ENCODE measurements around the gene MAPK8IP2. TPM values are rescaled to one million over a fixed set of nuclear protein-coding genes. Genes with fewer than 3 reads are reported as not detected.

The MAPK8IP2 gene
- total RNA-seq, 2 experiments from 2014 or later = 0.15 to 0.18 TPM

- no peak for DNase-seq
- Mint-ChIP-seq H3K4me3 (no peak overlapping the region), H3K4me1 (peaks cover 21% of the 10 kb centered on the region), H3K9me3 (no peaks in the 10 kb centered on the region), H3K27me3 (peaks cover 1% of the 10 kb centered on the region), H3K27ac (no peak overlapping the region), H3K36me3 (ENCODE audit: low read depth) (peaks cover 5% of the 10 kb centered on the region)
- ChIA-PET CTCF (interaction anchor here (1.5 to 1.7 kb wide), 2 partner anchors 35 to 59 kb away, joined by 3 to 5 read pairs; no protein-coding TSS in a partner anchor), POLR2A (interaction anchor here (0.8 to 2.1 kb wide), 2 partner anchors 10 to 56 kb away, joined by 3 to 5 read pairs; partner anchors contain the start of gene TYMP)
These were observed 15.4 kb upstream of the MAPK8IP2 start for GRCh38 chr22:50585238-50585637.

DNA sequence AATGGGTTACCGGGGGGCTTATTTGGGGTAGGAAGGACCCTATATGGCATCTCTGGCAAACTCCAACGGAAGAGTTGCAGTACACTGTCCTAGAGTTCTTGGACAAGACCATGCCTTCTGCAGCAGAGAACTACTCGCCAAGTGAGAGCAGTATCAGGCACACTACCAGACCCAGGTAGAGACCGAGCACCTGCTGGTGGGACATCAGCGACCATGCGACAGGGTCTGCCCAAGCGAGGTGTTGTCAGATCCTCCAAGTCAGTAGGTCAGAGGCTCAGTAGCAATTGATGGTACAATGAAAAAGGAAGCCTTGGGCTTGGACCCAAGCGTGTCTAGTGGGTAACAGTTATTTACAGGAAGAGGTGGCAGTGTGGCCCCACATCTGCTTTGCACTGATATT lies 14.8 kb upstream of the MAPK8IP2 start:
- H3K4me1 Mint-ChIP-seq = peaks cover 17% of the 10 kb centered on the region
- H3K36me3 Mint-ChIP-seq (ENCODE audit: low read depth) = no peaks in the 10 kb centered on the region
- ChIA-PET POLR2A (interaction anchor here (1.2 to 2.1 kb wide), 2 partner anchors 56 to 60 kb away, joined by 4 to 5 read pairs; partner anchors contain the start of genes SCO2 and TYMP), CTCF (interaction anchor here (1.5 to 1.7 kb wide), 2 partner anchors 35 to 60 kb away, joined by 3 to 5 read pairs; no protein-coding TSS in a partner anchor)
- H3K27ac Mint-ChIP-seq = no peak overlapping the region
- no peaks in the 10 kb centered on the region for H3K9me3 Mint-ChIP-seq
- no peak overlapping the region for H3K4me3 Mint-ChIP-seq
- no peak for DNase-seq
- peaks cover 1% of the 10 kb centered on the region for H3K27me3 Mint-ChIP-seq

GRCh38 chr22:50586416-50586815 lies 14.2 kb upstream of the MAPK8IP2 start:
- DNase-seq = no peak
- CTCF ChIA-PET = interaction anchor here (1.5 kb wide), 1 partner anchor 34 kb away, joined by 3 read pairs; no protein-coding TSS in a partner anchor
- peaks cover 1% of the 10 kb centered on the region for H3K27me3 Mint-ChIP-seq
- H3K27ac Mint-ChIP-seq = no peak overlapping the region
- no peak overlapping the region for H3K4me3 Mint-ChIP-seq
- no peaks in the 10 kb centered on the region for H3K9me3 Mint-ChIP-seq
- POLR2A ChIA-PET = interaction anchor here (1.2 kb wide), 1 partner anchor 61 kb away, joined by 4 read pairs; the partner anchor contains the start of gene SCO2
- no peaks in the 10 kb centered on the region for H3K36me3 Mint-ChIP-seq (ENCODE audit: low read depth)
- H3K4me1 Mint-ChIP-seq = peaks cover 13% of the 10 kb centered on the region

DNA sequence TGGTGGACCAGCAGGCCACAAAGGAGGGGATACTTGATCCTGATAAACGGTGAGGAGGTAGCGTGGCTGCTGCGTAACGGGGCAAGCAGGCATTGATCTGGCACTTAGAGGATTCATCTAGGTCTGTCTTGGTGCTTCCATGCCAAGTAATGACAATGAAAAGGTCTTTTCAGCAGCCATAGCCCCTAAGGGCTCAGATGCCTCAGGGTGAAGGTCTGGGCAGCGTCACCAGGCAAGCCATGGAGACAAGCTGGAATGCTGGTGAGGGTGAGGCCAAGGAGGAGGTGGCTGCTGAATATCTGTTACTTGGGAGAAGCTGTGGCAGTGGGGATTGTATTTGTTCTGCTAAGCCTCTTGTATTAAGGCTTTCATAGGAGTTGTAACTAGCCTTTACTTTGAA lies 13.2 kb upstream of the MAPK8IP2 start:
- Mint-ChIP-seq H3K4me1 (peaks cover 7% of the 10 kb centered on the region), H3K4me3 (no peak overlapping the region), H3K27me3 (peaks cover 1% of the 10 kb centered on the region), H3K9me3 (no peaks in the 10 kb centered on the region), H3K36me3 (ENCODE audit: low read depth) (no peaks in the 10 kb centered on the region), H3K27ac (no peak overlapping the region)
- CTCF ChIA-PET = no interaction called here
- POLR2A ChIA-PET = no interaction called here
- DNase-seq = no peak

GRCh38 chr22:50595189-50595588 lies 5.4 kb upstream of the MAPK8IP2 start:
- POLR2A ChIA-PET = interaction anchor here (0.9 kb wide), 1 partner anchor 39 kb away, joined by 3 read pairs; no protein-coding TSS in a partner anchor
- H3K36me3 Mint-ChIP-seq (ENCODE audit: low read depth) = no peaks in the 10 kb centered on the region
- H3K4me3 Mint-ChIP-seq = no peak overlapping the region
- H3K27me3 Mint-ChIP-seq = peaks cover 14% of the 10 kb centered on the region
- no peak overlapping the region for H3K27ac Mint-ChIP-seq
- H3K9me3 Mint-ChIP-seq = no peaks in the 10 kb centered on the region
- no peak for DNase-seq
- peaks cover 5% of the 10 kb centered on the region for H3K4me1 Mint-ChIP-seq
- CTCF ChIA-PET = interaction anchor here (0.6 kb wide), 1 partner anchor 11 kb away, joined by 3 read pairs; no protein-coding TSS in a partner anchor

DNA sequence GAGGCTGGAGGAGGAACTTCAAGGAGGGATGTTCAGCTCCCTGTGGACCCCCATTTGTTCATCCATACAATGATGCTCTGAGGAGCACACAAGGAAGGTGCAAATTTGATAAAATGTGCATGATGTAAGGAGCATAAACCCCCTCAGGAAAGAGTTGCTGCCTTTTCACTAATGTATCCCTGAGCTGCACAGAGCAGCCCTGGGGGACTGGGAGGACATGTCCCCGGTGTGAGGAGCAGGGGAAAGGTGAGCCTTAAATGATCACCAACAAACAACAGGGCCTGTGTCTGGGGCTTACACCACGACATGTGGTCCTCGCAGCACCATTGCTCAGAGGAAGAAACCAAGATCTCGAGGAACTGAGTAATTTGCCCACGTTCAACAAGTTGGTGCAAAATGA lies 3.5 kb upstream of the MAPK8IP2 start:
- no peaks in the 10 kb centered on the region for H3K36me3 Mint-ChIP-seq (ENCODE audit: low read depth)
- H3K4me1 Mint-ChIP-seq = peaks cover 9% of the 10 kb centered on the region
- no peaks in the 10 kb centered on the region for H3K9me3 Mint-ChIP-seq
- no peak overlapping the region for H3K4me3 Mint-ChIP-seq
- POLR2A ChIA-PET = no interaction called here
- no peak overlapping the region for H3K27ac Mint-ChIP-seq
- CTCF ChIA-PET = interaction anchor here (0.6 kb wide), 1 partner anchor 139 kb away, joined by 3 read pairs; no protein-coding TSS in a partner anchor
- peaks cover 22% of the 10 kb centered on the region for H3K27me3 Mint-ChIP-seq
- no peak for DNase-seq

DNA sequence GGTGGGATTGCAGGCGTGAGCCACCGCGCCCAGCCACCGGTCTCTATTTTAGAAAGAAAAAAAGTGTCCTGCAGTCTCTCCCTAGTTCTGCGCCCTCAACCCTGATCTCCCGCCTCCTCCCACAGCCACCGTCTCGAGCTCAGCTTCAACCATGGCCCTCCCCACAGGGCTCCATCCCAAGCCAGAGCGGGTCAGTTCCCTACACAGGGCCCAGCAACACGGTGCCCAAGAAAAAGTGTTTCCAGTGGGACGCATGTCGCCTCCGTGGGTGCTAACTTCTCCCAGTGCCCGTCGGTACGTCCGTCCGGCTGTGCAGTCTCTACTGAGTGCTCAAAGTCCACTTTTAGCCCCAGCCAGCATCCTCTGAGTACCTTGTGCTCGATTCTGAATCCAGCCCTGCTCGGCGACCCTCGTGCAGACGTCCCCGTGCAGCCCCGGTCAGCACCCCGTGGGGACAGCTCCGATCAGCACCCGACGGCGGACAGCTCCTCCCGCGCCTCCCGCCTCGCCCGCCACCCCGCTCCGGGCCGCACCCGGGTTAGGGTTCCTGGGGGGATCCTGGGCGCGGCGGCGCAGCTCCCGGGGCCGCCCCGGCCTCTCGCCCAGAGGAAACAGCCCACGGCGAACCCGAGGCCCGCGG lies 657 bp upstream of the MAPK8IP2 start:
- no peaks in the 10 kb centered on the region for H3K9me3 Mint-ChIP-seq
- peak; percentile 70 for DNase-seq
- POLR2A ChIA-PET = interaction anchor here (0.7 to 1.0 kb wide), 3 partner anchors 17 to 74 kb away, joined by 3 to 6 read pairs (median 5); partner anchors contain the start of genes CHKB and SCO2
- CTCF ChIA-PET = no interaction called here
- peak overlapping the region; percentile 48 for H3K4me3 Mint-ChIP-seq
- peaks cover 11% of the 10 kb centered on the region for H3K4me1 Mint-ChIP-seq
- H3K27ac Mint-ChIP-seq = no peak overlapping the region
- no peaks in the 10 kb centered on the region for H3K36me3 Mint-ChIP-seq (ENCODE audit: low read depth)
- H3K27me3 Mint-ChIP-seq = peaks cover 35% of the 10 kb centered on the region

DNA sequence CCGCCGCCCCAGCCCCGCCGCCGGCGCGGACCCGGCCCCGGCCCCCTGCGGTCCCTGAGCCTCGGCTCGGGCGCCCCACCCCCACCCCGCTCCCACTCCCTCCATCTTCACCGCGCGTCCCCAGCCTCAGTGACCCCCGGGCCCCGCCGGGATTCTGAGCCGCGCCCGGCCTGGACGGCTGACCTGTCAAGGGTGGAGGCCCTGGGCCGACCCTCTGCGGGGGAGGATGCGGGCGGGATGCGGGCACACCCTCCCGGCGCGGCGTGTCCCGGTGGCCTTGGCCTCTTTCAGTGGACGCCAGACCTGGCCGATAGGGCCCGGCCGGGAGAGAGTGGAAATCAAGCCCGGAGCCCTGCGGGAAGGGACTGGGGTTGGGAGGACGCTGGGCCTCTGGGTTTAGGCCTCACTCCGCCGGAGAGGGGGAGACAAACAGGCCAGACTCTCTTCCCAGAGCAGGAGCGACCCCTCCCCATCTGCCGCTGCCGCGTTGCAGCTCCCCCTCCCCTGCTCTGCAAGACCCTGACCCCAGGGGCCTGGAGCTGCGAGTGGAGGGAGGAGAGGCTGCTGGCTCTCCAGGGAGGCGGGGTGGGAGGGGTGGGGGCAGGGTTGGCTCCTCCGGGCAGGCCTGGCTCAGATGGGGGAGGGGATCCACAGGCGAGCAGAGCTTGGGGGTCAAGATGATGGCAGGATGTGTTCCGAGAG lies 525 bp downstream of the MAPK8IP2 start:
- POLR2A ChIA-PET = interaction anchor here (1.3 to 1.5 kb wide), 2 partner anchors 62 to 75 kb away, joined by 3 to 4 read pairs; partner anchors contain the start of gene SCO2
- Mint-ChIP-seq H3K4me3 (peak overlapping the region; percentile 58), H3K4me1 (peaks cover 11% of the 10 kb centered on the region), H3K27ac (no peak overlapping the region), H3K36me3 (ENCODE audit: low read depth) (no peaks in the 10 kb centered on the region), H3K27me3 (peaks cover 39% of the 10 kb centered on the region), H3K9me3 (no peaks in the 10 kb centered on the region)
- DNase-seq = no peak
- CTCF ChIA-PET = interaction anchor here (1.3 kb wide), 1 partner anchor 19 kb away, joined by 4 read pairs; no protein-coding TSS in a partner anchor

- DNase-seq = no peak
- POLR2A ChIA-PET = interaction anchor here (1.0 to 1.5 kb wide), 3 partner anchors 19 to 76 kb away, joined by 3 to 7 read pairs (median 4); partner anchors contain the start of gene SCO2
- peak overlapping the region; percentile 58 for H3K4me3 Mint-ChIP-seq
- no peaks in the 10 kb centered on the region for H3K36me3 Mint-ChIP-seq (ENCODE audit: low read depth)
- H3K9me3 Mint-ChIP-seq = no peaks in the 10 kb centered on the region
- CTCF ChIA-PET = interaction anchor here (1.3 kb wide), 1 partner anchor 18 kb away, joined by 4 read pairs; no protein-coding TSS in a partner anchor
- peaks cover 11% of the 10 kb centered on the region for H3K4me1 Mint-ChIP-seq
- H3K27ac Mint-ChIP-seq = no peak overlapping the region
- H3K27me3 Mint-ChIP-seq = peaks cover 42% of the 10 kb centered on the region
These were observed 1.2 kb downstream of the MAPK8IP2 start for GRCh38 chr22:50601669-50602337.

DNA sequence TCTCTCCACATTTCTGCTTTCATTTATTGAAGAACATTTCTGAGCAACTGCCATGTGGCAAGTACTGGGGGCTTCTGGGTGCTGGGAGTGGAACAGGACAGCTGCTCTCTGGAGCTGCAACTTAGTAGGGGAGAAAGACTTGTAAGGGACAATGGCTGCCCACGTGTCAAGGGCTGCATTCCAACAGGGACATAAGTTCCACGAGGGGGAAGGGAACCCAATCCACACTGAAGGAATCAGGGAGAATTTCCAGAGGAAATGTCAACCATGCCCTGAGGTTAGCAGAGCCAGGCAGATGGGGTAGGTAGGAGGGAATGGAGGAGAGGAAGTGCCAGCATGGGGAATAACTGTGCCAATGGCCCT lies 1.7 kb downstream of the MAPK8IP2 start:
- no peak for DNase-seq
- ChIA-PET CTCF (interaction anchor here (1.3 kb wide), 1 partner anchor 18 kb away, joined by 4 read pairs; no protein-coding TSS in a partner anchor), POLR2A (interaction anchor here (1.0 to 1.5 kb wide), 3 partner anchors 18 to 77 kb away, joined by 3 to 7 read pairs (median 4); partner anchors contain the start of gene SCO2)
- H3K27ac Mint-ChIP-seq = no peak overlapping the region
- no peak overlapping the region for H3K4me3 Mint-ChIP-seq
- peaks cover 11% of the 10 kb centered on the region for H3K4me1 Mint-ChIP-seq
- peaks cover 43% of the 10 kb centered on the region for H3K27me3 Mint-ChIP-seq
- no peaks in the 10 kb centered on the region for H3K9me3 Mint-ChIP-seq
- H3K36me3 Mint-ChIP-seq (ENCODE audit: low read depth) = no peaks in the 10 kb centered on the region

GRCh38 chr22:50603511-50604255 lies 3.1 kb downstream of the MAPK8IP2 start:
- Mint-ChIP-seq H3K4me3 (no peak overlapping the region), H3K27ac (no peak overlapping the region), H3K36me3 (ENCODE audit: low read depth) (no peaks in the 10 kb centered on the region), H3K27me3 (peaks cover 42% of the 10 kb centered on the region), H3K9me3 (no peaks in the 10 kb centered on the region), H3K4me1 (peaks cover 11% of the 10 kb centered on the region)
- ChIA-PET CTCF (no interaction called here), POLR2A (interaction anchor here (1.3 kb wide), 1 partner anchor 21 kb away, joined by 3 read pairs; the partner anchor contains the start of gene CHKB)
- no peak for DNase-seq
